ENCODE data around the gene HOMER2. TPM values are rescaled to one million over a fixed set of nuclear protein-coding genes. Genes with fewer than 3 reads are reported as not detected.

HOMER2 gene
- total RNA-seq, 2 donors from 2014 or later: 234 to 445 TPM

- no peak for TF ChIP-seq CTCF (IDR thresholded peaks at IDR 0.05)
- TF ChIP-seq POLR2AphosphoS5 (IDR thresholded peaks at IDR 0.05): no peak
- no peak for TF ChIP-seq POLR2A (IDR thresholded peaks at IDR 0.05)
- H3K27me3 ChIP-seq (replicated peaks; ENCODE audit: insufficient read depth): no peaks in the 10 kb centered on the region
- H3K27ac ChIP-seq: no peak overlapping the region
- DNase-seq (ENCODE audit: low spot score): no peak
- no peaks in the 10 kb centered on the region for H3K4me1 ChIP-seq (replicated peaks)
- intact Hi-C loops (cut with DNase I): no loop called here
- WGBS: 65% methylated on average over 2 of the region's 2 CpGs
- no peak overlapping the region for H3K4me3 ChIP-seq
- H3K9me3 ChIP-seq: no peaks in the 10 kb centered on the region
- no peaks in the 10 kb centered on the region for H3K36me3 ChIP-seq
Measured at GRCh38 chr15:82980981-82981380, 28.5 kb upstream of the HOMER2 start.

- H3K9me3 ChIP-seq: no peaks in the 10 kb centered on the region
- WGBS: 89% methylated on average over 1 of the region's 1 CpG
- no peak overlapping the region for H3K4me3 ChIP-seq
- no peaks in the 10 kb centered on the region for H3K27me3 ChIP-seq (replicated peaks; ENCODE audit: insufficient read depth)
- no peaks in the 10 kb centered on the region for H3K4me1 ChIP-seq (replicated peaks)
- no peak for DNase-seq (ENCODE audit: low spot score)
- intact Hi-C loops (cut with DNase I): no loop called here
- no peak for TF ChIP-seq POLR2AphosphoS5 (IDR thresholded peaks at IDR 0.05)
- TF ChIP-seq POLR2A (IDR thresholded peaks at IDR 0.05): no peak
- TF ChIP-seq CTCF (IDR thresholded peaks at IDR 0.05): no peak
- no peaks in the 10 kb centered on the region for H3K36me3 ChIP-seq
- no peak overlapping the region for H3K27ac ChIP-seq
Measured at GRCh38 chr15:82979726-82980125, 27.2 kb upstream of the HOMER2 start.

DNA sequence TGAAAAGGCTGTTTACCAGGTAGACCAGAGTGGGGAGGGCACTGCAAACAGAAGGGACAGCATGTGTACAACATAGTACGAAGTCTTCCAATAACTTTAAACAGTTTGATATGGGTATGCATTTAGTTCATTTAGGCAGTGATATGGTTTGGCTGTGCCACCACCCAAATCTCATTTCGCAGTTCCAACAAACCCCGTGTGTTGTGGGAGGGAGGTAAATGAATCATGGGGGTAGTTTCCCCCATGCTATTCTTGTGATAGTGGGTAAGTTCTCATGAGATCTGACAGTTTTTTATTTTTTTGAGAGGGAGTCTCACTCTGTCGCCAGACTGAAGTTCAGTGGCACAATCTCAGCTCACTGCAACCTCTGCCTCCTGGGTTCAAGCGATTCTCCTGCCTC is 25.9 kb upstream of the HOMER2 start:
- no peak overlapping the region for H3K27ac ChIP-seq
- no peaks in the 10 kb centered on the region for H3K9me3 ChIP-seq
- TF ChIP-seq POLR2A (IDR thresholded peaks at IDR 0.05) (no peak), POLR2AphosphoS5 (IDR thresholded peaks at IDR 0.05) (no peak), CTCF (IDR thresholded peaks at IDR 0.05) (no peak)
- no peaks in the 10 kb centered on the region for H3K27me3 ChIP-seq (replicated peaks; ENCODE audit: insufficient read depth)
- DNase-seq (ENCODE audit: low spot score): no peak
- H3K4me1 ChIP-seq (replicated peaks): no peaks in the 10 kb centered on the region
- intact Hi-C loops (cut with DNase I): no loop called here
- H3K4me3 ChIP-seq: no peak overlapping the region
- WGBS: 88% methylated on average over 5 of the region's 5 CpGs
- H3K36me3 ChIP-seq: no peaks in the 10 kb centered on the region

GRCh38 chr15:82977076-82977475 is 24.6 kb upstream of the HOMER2 start:
- intact Hi-C loops (cut with DNase I): no loop called here
- WGBS: 77% methylated on average over 1 of the region's 1 CpG
- H3K36me3 ChIP-seq: no peaks in the 10 kb centered on the region
- no peaks in the 10 kb centered on the region for H3K27me3 ChIP-seq (replicated peaks; ENCODE audit: insufficient read depth)
- no peak for DNase-seq (ENCODE audit: low spot score)
- no peaks in the 10 kb centered on the region for H3K9me3 ChIP-seq
- no peak overlapping the region for H3K27ac ChIP-seq
- H3K4me1 ChIP-seq (replicated peaks): no peaks in the 10 kb centered on the region
- no peak overlapping the region for H3K4me3 ChIP-seq
- TF ChIP-seq POLR2AphosphoS5 (IDR thresholded peaks at IDR 0.05) (no peak), CTCF (IDR thresholded peaks at IDR 0.05) (no peak), POLR2A (IDR thresholded peaks at IDR 0.05) (no peak)

- Histone ChIP-seq H3K27ac (no peak overlapping the region), H3K4me3 (no peak overlapping the region), H3K4me1 (replicated peaks) (no peaks in the 10 kb centered on the region), H3K36me3 (no peaks in the 10 kb centered on the region), H3K9me3 (no peaks in the 10 kb centered on the region), H3K27me3 (replicated peaks; ENCODE audit: insufficient read depth) (no peaks in the 10 kb centered on the region)
- intact Hi-C loops (cut with DNase I): no loop called here
- no peak for DNase-seq (ENCODE audit: low spot score)
- TF ChIP-seq POLR2AphosphoS5 (IDR thresholded peaks at IDR 0.05) (no peak), CTCF (IDR thresholded peaks at IDR 0.05) (no peak), POLR2A (IDR thresholded peaks at IDR 0.05) (no peak)
- WGBS: 85% methylated on average over 1 of the region's 1 CpG
Measured at GRCh38 chr15:82972990-82973389, 20.5 kb upstream of the HOMER2 start.

Measured in prostate gland (tissue), 2 donors.